ENCODE data around the gene HS3ST5.

- TF ChIP-seq SIN3A (IDR thresholded peaks at IDR 0.05; ENCODE audit: borderline replicate concordance, insufficient read depth, low read length) (no peak), POLR2AphosphoS5 (IDR thresholded peaks at IDR 0.05; ENCODE audit: low read depth, low read length) (no peak), TAF1 (IDR thresholded peaks at IDR 0.05; ENCODE audit: borderline replicate concordance, insufficient read depth, low read length) (no peak), FOXP2 (optimal IDR thresholded peaks at IDR 0.05; ENCODE audit: borderline replicate concordance, extremely low read depth, extremely low read length, insufficient read depth) (no peak)
Measured at GRCh38 chr6:114334237-114334636, 8.6 kb downstream of the HS3ST5 start.

Data from PFSK-1 (cell line).